H9 (cell line): ENCODE measurements around the gene CD93. TPM values are rescaled to one million over a fixed set of nuclear protein-coding genes. Genes with fewer than 3 reads are reported as not detected.
A peak's percentile ranks its signal among the peaks of the same experiment; 100 is the strongest.

ENCODE experiments used
- DNase-seq: peaks from one replicate; pipeline ENCODE4 v3.0.0-alpha.2; 2017
- H2AFZ ChIP-seq: one replicate; pipeline ENCODE4 v1.6.1; 2013; ENCODE audit warnings: mild to moderate bottlenecking, low read length, control low read depth, moderate library complexity
- H2AK5ac ChIP-seq: 2 replicates; pipeline ENCODE4 v1.6.1; 2013; ENCODE audit warnings: low read length, control low read depth, mixed read lengths; ENCODE audit not compliant: insufficient read length
- H2BK120ac ChIP-seq: one replicate; pipeline ENCODE4 v1.6.1; 2013; ENCODE audit warnings: low read depth, mild to moderate bottlenecking, low read length, control low read depth, inconsistent platforms; ENCODE audit not compliant: poor library complexity, severe bottlenecking
- H2BK12ac ChIP-seq: 2 replicates; pipeline ENCODE4 v1.6.1; 2013; ENCODE audit warnings: low read length, control low read depth, mixed read lengths, low read depth; ENCODE audit not compliant: insufficient read length
- H2BK15ac ChIP-seq: 2 replicates; pipeline ENCODE4 v1.6.1; 2013; ENCODE audit warnings: low read depth, low read length, control low read depth
- H2BK20ac ChIP-seq: one replicate; pipeline ENCODE4 v1.6.1; 2013; ENCODE audit warnings: low read depth, mild to moderate bottlenecking, low read length, control low read depth, inconsistent platforms; ENCODE audit not compliant: poor library complexity, severe bottlenecking
- H2BK5ac ChIP-seq: 2 replicates; pipeline ENCODE4 v1.6.1; 2013; ENCODE audit warnings: low read length, control low read depth, mixed read lengths; ENCODE audit not compliant: insufficient read length
- H3K14ac ChIP-seq: 2 replicates; pipeline ENCODE4 v1.6.1; 2013; ENCODE audit warnings: low read length, control low read depth; ENCODE audit not compliant: insufficient read depth
- H3K18ac ChIP-seq: 2 replicates; pipeline ENCODE4 v1.6.1; 2013; ENCODE audit warnings: low read depth, mild to moderate bottlenecking, mixed read lengths, low read length, control low read depth; ENCODE audit not compliant: insufficient read length
- H3K23ac ChIP-seq: 2 replicates; pipeline ENCODE4 v1.6.1; 2013; ENCODE audit warnings: low read length, control low read depth, mixed read lengths, low read depth; ENCODE audit not compliant: insufficient read length
- H3K23me2 ChIP-seq: 2 replicates; pipeline ENCODE4 v1.6.1; 2013; ENCODE audit warnings: low read depth, mild to moderate bottlenecking, mixed read lengths, low read length, control low read depth; ENCODE audit not compliant: insufficient read length, poor library complexity, severe bottlenecking
- H3K27ac ChIP-seq: 2 replicates; pipeline ENCODE4 v1.5.1; 2013; ENCODE audit warnings: low read length, control low read depth, mixed read lengths, low read depth; ENCODE audit not compliant: insufficient read length
- H3K27me3 ChIP-seq: 2 replicates; pipeline ENCODE4 v1.6.1; 2013; ENCODE audit warnings: low read length, control low read depth, inconsistent platforms; ENCODE audit not compliant: insufficient read depth
- H3K4ac ChIP-seq: 2 replicates; pipeline ENCODE4 v1.6.1; 2013; ENCODE audit warnings: low read depth, mild to moderate bottlenecking, control low read depth, inconsistent platforms, low read length, moderate library complexity
- H3K4me1 ChIP-seq: 2 replicates; pipeline ENCODE4 v1.6.1; 2013; ENCODE audit warnings: low read length, control low read depth, inconsistent platforms; ENCODE audit not compliant: insufficient read depth
- H3K4me2 ChIP-seq: 2 replicates; pipeline ENCODE4 v1.6.1; 2013; ENCODE audit warnings: low read length, control low read depth, mixed read lengths; ENCODE audit not compliant: insufficient read length, insufficient read depth
- H3K56ac ChIP-seq: 2 replicates; pipeline ENCODE4 v1.6.1; 2013; ENCODE audit warnings: low read depth, mild to moderate bottlenecking, mixed read lengths, low read length, control low read depth; ENCODE audit not compliant: insufficient read length
- H3K79me1 ChIP-seq: 2 replicates; pipeline ENCODE4 v1.6.1; 2013; ENCODE audit warnings: low read depth, mild to moderate bottlenecking, moderate library complexity, low read length, control low read depth, inconsistent platforms; ENCODE audit not compliant: insufficient read depth, poor library complexity, severe bottlenecking
- H3K79me2 ChIP-seq: 2 replicates; pipeline ENCODE4 v1.6.1; 2013; ENCODE audit warnings: low read length, control low read depth, inconsistent platforms; ENCODE audit not compliant: insufficient read depth
- H3K9ac ChIP-seq: 2 replicates; pipeline ENCODE4 v1.6.1; 2013; ENCODE audit warnings: low read length, control low read depth, mixed read lengths; ENCODE audit not compliant: insufficient read length; ENCODE audit errors: extremely low read depth
- H3K9me3 ChIP-seq: one replicate; pipeline ENCODE4 v1.6.1; 2013; ENCODE audit warnings: low read depth, low read length, inconsistent platforms; ENCODE audit not compliant: control insufficient read depth
- H3T11ph ChIP-seq: one replicate; pipeline ENCODE4 v1.6.1; 2013; ENCODE audit warnings: mild to moderate bottlenecking, low read length, control low read depth, inconsistent platforms
- H4K20me1 ChIP-seq: one replicate; pipeline ENCODE4 v1.6.1; 2013; ENCODE audit not compliant: control insufficient read depth, insufficient read length, insufficient read depth
- H4K5ac ChIP-seq: 2 replicates; pipeline ENCODE4 v1.6.1; 2013; ENCODE audit warnings: low read depth, mild to moderate bottlenecking, mixed read lengths, low read length, control low read depth; ENCODE audit not compliant: insufficient read length
- H4K8ac ChIP-seq: replicated peaks from 2 replicates; pipeline ENCODE4 v1.6.1; 2013; ENCODE audit warnings: low read length, control low read depth, mixed read lengths, low read depth; ENCODE audit not compliant: insufficient read length
- H4K91ac ChIP-seq: 2 replicates; pipeline ENCODE4 v1.6.1; 2013; ENCODE audit warnings: low read depth, mild to moderate bottlenecking, moderate library complexity, mixed read lengths, low read length, control low read depth; ENCODE audit not compliant: insufficient read length
- H3K27ac Mint-ChIP-seq, 3 experiments: 2 replicates in 2 of 3; 3 replicates in 1 of 3; pipeline ENCODE4 v1.8.0; 2020 to 2021; ENCODE audit warnings: mixed read lengths in 3 of 3, mild to moderate bottlenecking in 1 of 3, moderate library complexity in 1 of 3
- H3K27me3 Mint-ChIP-seq: 2 replicates; pipeline ENCODE4 v1.8.0; 2021; ENCODE audit warnings: low read depth, mild to moderate bottlenecking, moderate library complexity, mixed read lengths
- H3K36me3 Mint-ChIP-seq, 3 experiments: 2 replicates in 2 of 3; 3 replicates in 1 of 3; pipeline ENCODE4 v1.8.0; 2020 to 2021; ENCODE audit warnings: low read depth in 3 of 3, mixed read lengths in 3 of 3; ENCODE audit not compliant: insufficient read depth in 1 of 3
- H3K4me1 Mint-ChIP-seq, 2 experiments: 2 replicates each; pipeline ENCODE4 v1.8.0; 2020; ENCODE audit warnings: mixed read lengths in 2 of 2
- H3K4me3 Mint-ChIP-seq, 2 experiments: 2 replicates in 1 of 2; 3 replicates in 1 of 2; pipeline ENCODE4 v1.8.0; 2020 to 2021; ENCODE audit warnings: mild to moderate bottlenecking in 2 of 2, mixed read lengths in 2 of 2, moderate library complexity in 1 of 2
- H3K9me3 Mint-ChIP-seq, 2 experiments: 2 replicates in 1 of 2; 3 replicates in 1 of 2; pipeline ENCODE4 v1.8.0; 2020; ENCODE audit warnings: mild to moderate bottlenecking in 2 of 2, mixed read lengths in 2 of 2, moderate library complexity in 1 of 2
- WGBS: extraction: QIAGEN DNeasy Blood & Tissue Kit; methylation state at CpG from one replicate; pipeline ENCODE4 v1.1.7; 2013; ENCODE audit warnings: missing lambda C conversion rate, low lambda C conversion rate, mixed read lengths; ENCODE audit not compliant: insufficient read length; ENCODE audit errors: extremely low coverage; 5-methylcytosine and 5-hydroxymethylcytosine counted together
- total RNA-seq: library from RNA; stranded (reverse); gene quantifications from 2 replicates; pipeline ENCODE4 v1.2.1, GENCODE V29; 2021
- TF ChIP-seq, protein P1 (sequence below): fragments of 200-600 bp; sonication (generic); conservative IDR thresholded peaks from 3 replicates; pipeline ENCODE4 v1.8.0; 2021; ENCODE audit warnings: antibody characterized with exemption, mild to moderate bottlenecking

CD93 gene
- total RNA-seq, 1 experiment from 2014 or later = not detected

DNA sequence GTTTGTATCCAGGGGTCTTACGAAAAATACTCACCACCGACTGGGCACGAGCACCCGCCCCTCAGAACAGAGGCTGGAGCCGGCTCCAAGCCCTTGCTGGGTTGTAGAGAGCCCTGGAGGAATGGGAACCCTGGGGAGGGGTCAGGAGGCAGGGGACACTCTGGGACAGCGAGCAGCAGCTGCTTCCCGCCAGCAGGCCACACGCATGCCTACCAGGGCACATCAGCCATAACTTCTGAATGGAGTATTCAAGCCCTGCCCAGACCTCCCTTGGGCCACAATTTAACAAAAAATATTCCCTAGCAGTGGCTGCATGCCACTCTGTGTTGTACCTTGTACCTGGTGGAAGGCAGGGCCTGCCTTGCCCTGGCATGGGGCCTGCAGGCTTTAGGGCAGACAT is 31.6 kb upstream of the CD93 start:
- Mint-ChIP-seq H3K9me3 (no peaks in the 10 kb centered on the region; a peak in 1 of 5 replicates), H3K4me1 (peaks cover 2 to 9% of the 10 kb centered on the region in 2 experiments; a peak in 2 of 4 replicates), H3K4me3 (no peak overlapping the region), H3K27ac (peak overlapping the region in 1 of 3 experiments; percentile 49; a peak in 1 of 7 replicates), H3K36me3 (no peaks in the 10 kb centered on the region), H3K27me3 (peaks cover 4% of the 10 kb centered on the region)
- Histone ChIP-seq H3K4me1 (no peaks in the 10 kb centered on the region; the same call in 1 of the 2 replicates), H3K23ac (no peak overlapping the region), H2BK15ac (no peak overlapping the region), H4K20me1 (no peaks in the 10 kb centered on the region), H4K8ac (no peak overlapping the region), H4K5ac (no peak overlapping the region), H2AK5ac (no peak overlapping the region), H3K9ac (no peak overlapping the region), H3K79me1 (no peaks in the 10 kb centered on the region), H3K18ac (no peak overlapping the region), H4K91ac (no peak overlapping the region), H3K27ac (no peak overlapping the region), H2BK20ac (no peak overlapping the region), H3K4ac (no peak overlapping the region), H3K23me2 (no peaks in the 10 kb centered on the region), H3T11ph (no peak overlapping the region), H3K4me2 (no peak overlapping the region), H3K56ac (no peak overlapping the region), H3K79me2 (no peaks in the 10 kb centered on the region), H2BK5ac (no peak overlapping the region), H3K9me3 (no peaks in the 10 kb centered on the region), H3K14ac (no peak overlapping the region), H2BK12ac (no peak overlapping the region), H3K27me3 (no peaks in the 10 kb centered on the region), H2AFZ (no peak overlapping the region), H2BK120ac (no peak overlapping the region)
- TF ChIP-seq, protein P1, sequence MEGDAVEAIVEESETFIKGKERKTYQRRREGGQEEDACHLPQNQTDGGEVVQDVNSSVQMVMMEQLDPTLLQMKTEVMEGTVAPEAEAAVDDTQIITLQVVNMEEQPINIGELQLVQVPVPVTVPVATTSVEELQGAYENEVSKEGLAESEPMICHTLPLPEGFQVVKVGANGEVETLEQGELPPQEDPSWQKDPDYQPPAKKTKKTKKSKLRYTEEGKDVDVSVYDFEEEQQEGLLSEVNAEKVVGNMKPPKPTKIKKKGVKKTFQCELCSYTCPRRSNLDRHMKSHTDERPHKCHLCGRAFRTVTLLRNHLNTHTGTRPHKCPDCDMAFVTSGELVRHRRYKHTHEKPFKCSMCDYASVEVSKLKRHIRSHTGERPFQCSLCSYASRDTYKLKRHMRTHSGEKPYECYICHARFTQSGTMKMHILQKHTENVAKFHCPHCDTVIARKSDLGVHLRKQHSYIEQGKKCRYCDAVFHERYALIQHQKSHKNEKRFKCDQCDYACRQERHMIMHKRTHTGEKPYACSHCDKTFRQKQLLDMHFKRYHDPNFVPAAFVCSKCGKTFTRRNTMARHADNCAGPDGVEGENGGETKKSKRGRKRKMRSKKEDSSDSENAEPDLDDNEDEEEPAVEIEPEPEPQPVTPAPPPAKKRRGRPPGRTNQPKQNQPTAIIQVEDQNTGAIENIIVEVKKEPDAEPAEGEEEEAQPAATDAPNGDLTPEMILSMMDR = no peak
- no CpG with 5 or more reads among the region's 8 CpGs for WGBS
- no peak for DNase-seq
